ENCODE results near the gene PNPLA1.

PNPLA1 gene

DNA sequence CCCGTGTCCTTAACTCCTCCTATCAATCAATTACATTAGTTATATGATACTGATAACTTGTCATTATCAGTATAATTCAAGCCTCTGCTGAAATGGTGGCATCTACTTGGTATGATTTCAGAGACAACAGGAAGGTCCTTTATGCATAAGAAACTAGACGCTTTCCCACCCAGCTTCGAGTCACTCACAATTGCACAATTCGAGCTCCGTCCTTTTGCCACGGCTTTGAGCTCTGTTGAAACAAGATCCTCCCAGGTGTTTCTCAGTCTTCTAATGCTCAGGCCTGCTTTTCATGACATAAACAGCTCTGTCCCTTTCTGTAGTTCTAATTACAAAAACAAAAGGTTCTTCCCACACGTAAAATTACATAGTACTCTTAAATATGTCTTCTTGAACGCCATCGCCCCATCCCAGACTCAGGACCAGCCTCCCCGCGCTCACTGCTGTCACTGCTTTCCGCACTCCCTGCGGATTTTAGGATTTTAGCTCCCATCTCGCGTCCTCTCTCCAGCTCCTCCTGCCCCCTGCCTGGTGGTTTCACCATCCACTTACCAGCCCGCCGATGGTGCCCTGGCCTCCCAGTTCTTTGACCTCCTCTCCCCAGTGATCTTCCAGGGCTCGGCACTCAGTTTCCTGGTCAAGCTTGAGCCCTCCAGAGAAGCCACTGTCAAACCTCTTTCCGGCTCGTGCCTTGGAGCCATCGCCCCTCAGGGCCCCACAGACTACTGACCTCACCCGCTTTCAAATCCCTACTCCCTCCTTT lies 23.2 kb upstream of the PNPLA1 start:
- no peak for DNase-seq

DNA sequence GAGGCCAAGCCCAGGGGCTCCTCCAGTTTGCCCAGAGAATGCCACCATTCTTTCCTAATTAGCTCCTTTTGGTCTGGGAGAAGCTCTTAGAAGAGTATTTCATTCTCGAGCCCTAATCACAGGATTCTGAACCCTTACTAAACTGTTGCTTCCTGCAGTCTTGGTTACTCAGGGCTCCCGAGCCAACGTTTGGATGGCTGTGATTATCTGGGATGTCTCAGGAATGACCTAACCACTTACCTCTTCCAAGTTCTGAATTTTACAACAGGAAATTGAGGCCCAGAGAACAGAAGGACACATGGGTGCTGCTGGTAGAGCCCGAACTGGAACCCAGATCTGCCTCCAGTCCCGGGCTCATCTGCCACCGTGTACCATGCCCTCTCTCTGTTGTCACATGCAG lies 22.2 kb upstream of the PNPLA1 start:
- peak; percentile 28 for DNase-seq

DNA sequence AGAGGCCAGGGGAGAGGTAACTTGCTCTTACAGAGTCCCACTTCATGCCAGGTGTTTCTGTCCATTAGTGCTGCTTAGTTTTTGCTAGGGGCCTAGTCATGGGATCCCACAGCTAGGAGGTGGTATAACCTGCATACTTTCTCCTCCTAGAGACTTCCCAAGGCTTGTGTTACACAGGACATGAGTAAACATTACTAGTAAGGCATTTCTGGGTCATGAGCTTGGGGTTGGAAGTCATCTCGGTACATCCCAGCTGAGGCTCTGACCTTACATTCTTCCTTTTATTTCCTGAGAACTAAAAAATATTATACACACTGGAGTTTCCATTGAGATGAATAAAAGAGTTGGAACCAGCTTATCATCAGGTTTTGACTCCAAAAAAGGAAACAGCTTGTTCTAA lies 20.9 kb upstream of the PNPLA1 start:
- DNase-seq = peak; percentile 20

GRCh38 chr6:36249536-36249935 lies 20.3 kb upstream of the PNPLA1 start:
- DNase-seq = no peak

DNA sequence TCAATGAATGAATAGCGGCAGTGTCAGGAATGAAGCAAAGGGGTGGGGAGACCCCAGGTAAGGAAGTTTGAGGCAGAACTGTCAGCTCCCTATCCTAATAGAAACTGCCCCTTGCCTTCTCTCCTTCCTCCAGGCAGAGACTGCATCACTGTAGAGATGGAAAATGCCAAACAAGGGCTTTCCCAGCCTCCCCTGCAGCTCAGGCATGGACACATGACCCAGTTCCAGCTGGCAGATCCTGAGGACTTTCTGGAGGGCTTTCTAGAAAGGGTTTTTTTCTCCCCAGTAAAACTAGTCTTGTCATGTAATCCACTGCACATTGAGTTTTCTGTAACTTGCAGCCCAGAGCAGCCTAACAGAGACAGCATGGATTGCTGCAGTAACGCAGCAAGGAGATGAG lies 17.9 kb upstream of the PNPLA1 start:
- no peak for DNase-seq

DNA sequence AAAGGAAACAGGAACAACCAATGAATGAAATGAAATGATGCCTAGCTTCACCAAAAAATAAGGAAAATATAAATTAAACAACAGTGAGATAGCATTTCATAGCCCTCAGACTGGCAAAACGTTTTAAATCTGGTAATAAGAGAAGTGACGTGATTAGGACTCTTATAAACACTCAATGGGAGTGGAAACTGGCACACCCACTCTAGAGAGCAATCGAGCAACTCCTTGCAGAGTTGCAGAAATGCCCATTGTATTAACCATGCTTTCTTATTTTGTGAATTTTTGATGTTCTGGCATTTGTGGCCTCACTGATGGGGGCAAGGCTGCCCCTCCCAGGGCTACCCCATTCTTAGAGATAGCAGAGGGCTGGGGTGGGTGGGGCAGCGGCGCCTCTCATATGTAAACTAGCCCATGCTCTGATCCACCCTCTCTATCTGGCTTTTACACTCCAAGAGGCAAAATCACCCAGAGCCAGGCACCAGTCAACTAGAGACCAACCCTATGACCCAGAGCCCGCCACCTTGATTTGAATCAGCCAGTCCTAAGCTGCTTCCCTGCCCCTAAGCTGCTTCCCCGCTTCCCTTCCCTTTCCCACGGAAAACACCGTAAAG lies 6.4 kb upstream of the PNPLA1 start:
- DNase-seq = no peak

DNA sequence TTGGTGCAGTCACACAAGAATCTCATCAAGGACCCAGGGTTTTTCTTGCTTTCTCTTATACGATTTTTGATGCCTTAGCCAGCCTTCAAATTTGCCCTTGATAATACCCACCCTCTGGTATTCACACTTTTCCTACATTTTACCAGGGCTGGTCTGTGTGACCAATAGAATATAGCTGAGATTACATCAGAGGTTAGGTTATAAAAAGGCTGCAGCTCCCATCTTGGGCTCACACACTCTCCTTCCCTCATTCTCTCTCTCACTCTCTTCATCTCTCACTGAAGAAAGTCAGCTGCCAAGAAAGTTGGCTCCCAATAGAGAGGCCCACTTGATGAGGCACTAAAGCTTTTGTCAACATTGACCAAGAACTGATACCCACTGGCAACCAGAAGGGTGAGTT lies 4.1 kb upstream of the PNPLA1 start:
- DNase-seq = no peak

- no peak for DNase-seq
Measured at GRCh38 chr6:36266913-36267644, 2.8 kb upstream of the PNPLA1 start.

DNA sequence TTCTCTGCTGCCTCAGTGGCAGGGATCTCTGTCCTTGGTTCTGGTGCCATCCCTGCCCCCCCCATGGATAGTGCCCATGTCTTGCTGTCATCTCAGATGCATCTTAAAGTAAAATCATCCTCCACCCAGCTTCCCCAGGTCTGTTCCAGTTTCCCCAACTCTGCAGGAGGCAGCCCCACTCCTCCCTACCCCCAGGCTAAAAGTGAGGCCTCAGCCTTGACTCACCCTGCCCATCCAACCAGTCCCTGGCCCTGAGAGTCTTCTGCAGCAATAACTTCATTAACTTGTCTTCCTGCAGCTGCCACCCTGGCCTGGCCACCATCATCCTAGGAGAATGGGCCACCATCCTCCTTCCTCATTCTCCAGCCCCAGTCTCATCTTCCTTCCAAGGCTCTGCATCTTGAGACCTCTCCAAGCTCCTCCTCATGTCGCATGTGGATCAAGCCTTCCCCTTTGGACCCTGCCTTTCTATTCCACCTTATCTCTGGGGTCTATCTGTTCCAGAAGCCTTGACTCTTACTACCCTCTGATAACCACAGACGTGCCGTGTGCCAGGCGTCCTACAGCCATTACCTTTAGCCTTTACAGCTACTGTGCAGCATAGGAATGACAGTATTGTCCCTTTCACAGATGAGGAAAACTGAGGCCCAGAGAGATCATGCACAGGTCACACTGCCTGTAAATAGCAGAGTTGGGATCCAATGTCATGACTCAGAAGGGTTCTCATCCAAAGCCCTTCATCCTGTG lies 2.0 kb upstream of the PNPLA1 start:
- no peak for DNase-seq

DNA sequence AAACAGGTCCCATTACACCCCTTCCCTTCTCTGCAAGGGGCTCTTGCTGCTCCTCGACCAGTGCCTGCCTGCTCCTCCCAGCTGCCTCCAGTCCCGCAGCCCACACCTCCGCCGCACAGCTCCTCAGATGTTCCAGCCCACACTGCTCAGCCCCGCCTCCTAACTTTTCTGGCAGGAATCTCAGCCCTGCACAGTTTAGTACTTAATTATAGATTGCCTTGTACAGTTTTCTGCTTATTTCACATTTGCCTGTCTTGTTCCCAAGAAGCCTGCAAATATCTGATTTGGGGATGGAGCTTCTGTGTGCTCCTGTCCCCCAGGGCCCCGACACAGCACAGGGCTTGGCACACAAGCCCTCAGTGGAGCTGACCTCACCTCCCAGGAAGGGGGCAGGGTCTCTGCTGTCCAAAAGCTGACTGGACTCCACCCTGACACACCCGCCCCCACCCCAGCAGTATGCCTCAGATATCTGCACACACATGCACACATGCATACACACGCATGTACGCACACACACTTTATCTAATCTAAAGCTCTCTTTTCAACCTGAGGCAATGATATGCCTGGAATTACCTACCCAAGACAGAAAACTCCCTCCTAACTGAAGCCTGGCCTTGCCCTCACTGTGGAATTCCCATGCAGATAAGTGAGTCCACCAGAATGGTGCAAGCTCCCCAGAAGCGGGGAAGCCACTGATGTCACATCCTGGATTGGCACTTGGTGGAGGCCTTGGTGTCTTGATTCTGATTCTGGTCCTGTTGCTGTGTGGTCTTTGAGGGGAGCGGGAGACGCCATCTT lies 1.2 kb upstream of the PNPLA1 start:
- DNase-seq = no peak

- no peak for DNase-seq
Measured at GRCh38 chr6:36272234-36272633, 2.4 kb downstream of the PNPLA1 start.

- no peak for DNase-seq
Measured at GRCh38 chr6:36273067-36273466, 3.2 kb downstream of the PNPLA1 start.

GRCh38 chr6:36273802-36274514 lies 4.1 kb downstream of the PNPLA1 start:
- DNase-seq = no peak

GRCh38 chr6:36276581-36277536 lies 7.0 kb downstream of the PNPLA1 start:
- no peak for DNase-seq

DNA sequence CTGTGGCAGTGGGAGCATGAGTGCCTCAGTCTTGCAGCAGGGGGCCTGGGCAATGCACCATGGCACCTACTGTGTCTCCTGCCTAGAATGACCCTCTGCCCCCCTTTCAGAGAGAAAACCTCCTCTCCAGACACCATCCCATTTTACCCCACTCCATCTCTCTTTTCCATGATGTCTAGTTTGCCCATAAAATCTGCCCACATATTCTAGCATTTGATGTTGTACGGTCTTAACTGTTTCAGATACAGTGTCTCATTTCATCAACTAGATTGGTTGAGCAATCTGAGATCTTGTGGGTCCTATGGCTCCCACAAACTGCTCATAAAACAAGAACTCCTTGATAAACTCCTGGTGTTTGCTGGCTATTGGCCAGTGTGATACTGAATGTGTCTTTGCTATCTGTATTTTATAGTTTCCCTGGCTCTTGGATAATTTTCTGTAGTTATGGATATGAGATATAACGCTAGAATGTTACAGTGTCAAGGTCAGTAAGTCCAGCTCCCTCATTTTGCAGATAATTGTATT lies 8.1 kb downstream of the PNPLA1 start:
- no peak for DNase-seq

GRCh38 chr6:36280467-36280866 lies 10.6 kb downstream of the PNPLA1 start:
- no peak for DNase-seq

DNA sequence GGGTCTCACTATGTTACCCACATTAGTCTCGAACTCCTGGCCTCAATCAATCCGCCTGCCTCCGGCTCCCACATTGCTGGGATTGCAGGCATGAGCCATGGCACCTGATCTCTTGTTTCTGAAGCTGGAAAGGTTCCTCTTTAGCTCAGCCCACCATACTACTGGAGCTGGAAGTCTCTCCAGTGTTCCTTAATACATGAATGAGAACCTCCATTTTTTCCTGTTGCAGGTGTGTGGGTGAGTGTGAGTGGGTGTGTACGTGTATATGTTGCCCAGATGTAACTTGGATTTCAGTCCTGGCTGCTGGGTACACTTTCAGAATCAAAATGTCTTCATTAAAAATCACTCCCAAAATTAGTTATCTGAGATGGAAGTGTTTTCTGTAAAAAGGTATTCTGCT lies 11.1 kb downstream of the PNPLA1 start:
- no peak for DNase-seq

DNA sequence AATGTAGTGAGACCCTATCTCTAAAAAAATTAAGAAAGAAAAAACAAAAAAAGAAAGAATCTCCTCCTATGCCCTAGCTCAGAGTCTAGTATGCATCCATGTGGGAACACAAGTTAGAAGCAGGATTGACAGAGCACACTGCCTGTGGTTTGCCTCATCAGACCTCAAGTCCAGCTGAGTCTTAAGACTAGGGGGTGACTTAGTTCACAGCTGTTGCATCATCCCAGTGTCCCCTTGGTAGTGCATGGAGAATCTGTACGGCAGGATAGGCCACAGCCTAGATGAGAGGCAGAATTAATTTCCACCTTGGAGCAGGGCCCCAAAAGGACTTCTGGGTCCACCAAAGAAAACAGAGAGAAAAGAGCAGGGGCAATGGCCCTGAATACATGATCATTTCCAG lies 13.7 kb downstream of the PNPLA1 start:
- DNase-seq = no peak

DNA sequence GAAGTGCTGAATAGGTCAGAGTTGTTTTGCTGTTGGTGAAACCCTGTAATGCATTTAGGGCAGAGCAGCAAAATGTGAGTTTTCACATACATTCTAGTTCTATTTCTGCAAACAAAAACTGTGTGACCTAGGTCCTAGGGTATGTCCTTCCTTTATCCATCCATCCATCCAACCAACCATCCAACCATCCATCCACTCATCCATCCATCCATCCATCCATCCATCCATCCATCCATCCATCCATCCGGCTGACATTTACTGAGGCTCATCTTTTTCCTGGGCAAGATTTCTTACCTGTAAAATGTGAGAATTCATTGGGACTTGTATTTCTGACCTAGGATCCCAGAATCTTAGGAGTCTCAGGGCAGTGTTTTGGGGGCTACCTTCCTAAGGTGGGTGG lies 14.5 kb downstream of the PNPLA1 start:
- no peak for DNase-seq

DNA sequence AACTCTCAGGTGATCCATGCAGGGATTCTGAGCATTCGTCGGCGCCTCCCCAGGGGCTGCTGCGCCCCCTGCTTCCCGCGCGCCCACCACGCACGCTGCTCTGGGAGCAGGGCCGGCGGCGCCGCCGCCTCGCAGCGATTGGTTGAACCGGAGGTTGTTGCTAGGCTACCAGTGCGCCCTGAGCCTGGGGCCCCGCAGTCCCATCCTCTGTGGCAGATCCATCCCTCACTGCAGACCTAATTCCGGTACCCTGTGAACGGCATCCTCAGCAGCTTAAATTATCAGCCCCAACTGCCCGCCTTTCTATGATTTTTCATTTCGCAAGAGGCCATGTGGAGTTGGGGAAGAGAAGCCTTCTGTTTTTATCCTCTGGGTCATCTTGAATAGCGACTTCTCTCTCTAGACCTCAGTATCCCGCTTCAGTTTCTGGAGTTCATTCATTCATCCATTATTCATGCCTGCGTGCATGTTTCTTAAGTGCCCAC lies 15.4 kb downstream of the PNPLA1 start:
- DNase-seq = no peak

Measured in fibroblast of skin of right quadriceps (primary cell).